HG02610 (cell line): ENCODE data around the gene LMTK3.

Experiments used
- ATAC-seq: cut with Tn5 transposase; IDR thresholded peaks from one replicate; pipeline ENCODE4 v1.9.1; 2021; ENCODE audit warnings: mild to moderate bottlenecking, moderate library complexity; ENCODE audit not compliant: unreplicated experiment

Gene LMTK3

GRCh38 chr19:48452289-48453190 is 59.1 kb downstream of the LMTK3 start:
- no peak for ATAC-seq

- ATAC-seq: no peak
These were observed 60.0 kb downstream of the LMTK3 start for GRCh38 chr19:48451624-48452023.

DNA sequence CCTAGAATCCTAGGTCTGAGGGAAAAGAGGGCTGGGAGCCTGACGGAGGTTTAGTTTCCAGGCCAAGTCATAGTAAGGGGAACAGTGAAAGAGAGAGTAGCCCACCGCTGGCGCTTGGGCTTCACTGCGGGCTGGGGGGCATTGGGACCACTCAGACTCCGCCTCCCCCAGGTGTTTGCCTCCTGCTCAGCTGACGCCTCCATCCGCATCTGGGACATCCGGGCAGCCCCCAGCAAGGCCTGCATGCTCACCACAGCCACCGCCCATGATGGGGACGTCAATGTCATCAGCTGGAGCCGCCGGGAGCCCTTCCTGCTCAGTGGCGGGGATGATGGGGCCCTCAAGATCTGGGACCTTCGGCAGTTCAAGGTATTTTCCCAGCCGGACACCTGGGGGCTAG is 60.8 kb downstream of the LMTK3 start:
- ATAC-seq: no peak

- no peak for ATAC-seq
These were observed 61.2 kb downstream of the LMTK3 start for GRCh38 chr19:48450441-48450840.

GRCh38 chr19:48448563-48448962 is 63.1 kb downstream of the LMTK3 start:
- ATAC-seq: no peak

GRCh38 chr19:48446579-48446978 is 65.1 kb downstream of the LMTK3 start:
- no peak for ATAC-seq

- peak; percentile 82 for ATAC-seq
These were observed 65.8 kb downstream of the LMTK3 start, which contains the start of gene GRWD1 for GRCh38 chr19:48445606-48446481. Gene GRWD1 (plus strand): TSS chr19:48445983. CDS start chr19:48446006, 23 bp downstream.

- no peak for ATAC-seq
These were observed 66.4 kb downstream of the LMTK3 start for GRCh38 chr19:48445256-48445605.

DNA sequence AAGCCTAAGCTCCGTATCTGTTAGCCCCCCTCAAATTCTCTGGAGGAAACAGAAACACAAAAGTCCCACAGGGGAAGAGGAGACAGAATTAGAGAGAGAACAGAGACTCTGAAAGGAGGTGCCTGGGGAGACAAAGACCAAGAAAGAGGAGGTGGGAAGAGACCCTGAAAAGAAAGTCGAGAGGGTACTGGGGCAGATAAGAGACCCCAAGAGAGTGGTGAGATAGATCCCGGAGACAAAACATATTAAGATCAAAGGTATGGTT is 66.8 kb downstream of the LMTK3 start:
- no peak for ATAC-seq

GRCh38 chr19:48444129-48444935 is 67.3 kb downstream of the LMTK3 start:
- ATAC-seq: no peak

DNA sequence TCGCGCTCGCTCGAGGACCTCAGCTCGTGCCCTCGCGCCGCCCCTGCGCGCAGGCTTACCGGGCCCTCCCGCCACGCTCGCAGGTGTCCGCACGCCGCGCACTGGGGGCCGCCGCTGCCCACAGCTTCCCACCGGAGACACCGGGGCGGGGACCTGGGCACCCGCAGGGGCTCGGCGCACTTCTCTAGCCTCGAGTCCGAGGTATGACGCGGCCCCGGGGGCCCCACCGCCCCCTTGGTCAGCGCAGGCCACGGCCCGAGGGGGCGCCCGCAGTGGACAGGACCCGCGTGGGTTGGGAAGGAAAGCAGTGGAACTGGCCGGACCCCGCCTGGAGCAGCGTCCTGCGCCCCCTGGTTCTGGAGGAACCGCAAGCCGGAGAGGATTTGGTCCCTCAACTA is 67.9 kb downstream of the LMTK3 start:
- no peak for ATAC-seq

DNA sequence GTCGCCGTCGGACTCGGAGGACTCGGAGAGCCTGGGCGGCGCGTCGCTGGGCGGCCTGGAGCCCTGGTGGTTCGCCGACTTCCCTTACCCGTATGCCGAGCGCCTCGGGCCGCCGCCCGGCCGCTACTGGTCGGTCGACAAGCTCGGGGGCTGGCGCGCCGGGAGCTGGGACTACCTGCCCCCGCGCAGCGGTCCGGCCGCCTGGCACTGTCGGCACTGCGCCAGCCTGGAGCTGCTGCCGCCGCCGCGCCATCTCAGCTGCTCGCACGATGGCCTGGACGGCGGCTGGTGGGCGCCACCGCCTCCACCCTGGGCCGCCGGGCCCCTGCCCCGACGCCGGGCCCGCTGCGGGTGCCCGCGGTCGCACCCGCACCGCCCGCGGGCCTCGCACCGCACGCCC is 68.4 kb downstream of the LMTK3 start:
- no peak for ATAC-seq

- no peak for ATAC-seq
These were observed 69.3 kb downstream of the LMTK3 start for GRCh38 chr19:48442116-48443035.

DNA sequence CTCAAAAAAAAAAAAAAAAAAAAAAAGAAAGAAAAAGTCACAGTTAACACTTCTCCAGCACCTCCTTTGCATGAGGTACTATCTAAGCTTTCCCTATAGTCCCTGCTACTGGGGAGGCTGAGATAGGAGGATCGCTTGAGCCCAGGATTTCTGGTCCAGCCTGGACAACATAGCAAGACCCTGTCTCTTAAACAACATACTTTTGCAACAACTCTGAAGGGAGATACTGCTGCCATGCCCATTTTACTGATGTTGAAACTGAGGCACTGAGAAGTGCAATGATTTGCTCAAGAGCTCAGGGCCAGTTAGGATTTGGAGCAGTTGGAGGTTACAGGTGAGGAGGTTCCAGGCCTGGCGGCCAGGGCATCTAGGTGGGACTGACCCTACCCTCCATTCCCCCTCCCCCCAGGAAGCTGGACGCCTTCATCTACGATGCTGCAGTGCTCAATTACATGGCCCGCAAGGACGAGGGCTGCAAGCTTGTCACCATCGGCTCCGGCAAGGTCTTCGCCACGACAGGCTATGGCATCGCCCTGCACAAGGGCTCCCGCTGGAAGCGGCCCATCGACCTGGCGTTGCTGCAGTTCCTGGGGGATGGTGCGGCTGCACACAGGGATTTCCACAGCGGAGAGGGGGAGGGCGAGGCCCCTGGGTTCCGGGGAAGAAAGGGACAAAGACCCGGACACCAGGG is 70.1 kb downstream of the LMTK3 start:
- ATAC-seq: no peak

- no peak for ATAC-seq
These were observed 75.0 kb downstream of the LMTK3 start for GRCh38 chr19:48436586-48436985.
